ENCODE data around the gene GSX2. TPM values are rescaled to one million over a fixed set of nuclear protein-coding genes. Genes with fewer than 3 reads are reported as not detected.
"Not testable (repeated sequence)": the region's sequence is repeated elsewhere in the genome, so short reads cannot be mapped to it uniquely, and the experiment has no call there.

Gene GSX2
- total RNA-seq = not detected

- ChIA-PET POLR2A (no interaction called here), CTCF (no interaction called here)
- Mint-ChIP-seq H3K27ac (no peak within 1 kb of the TSS), H3K36me3 (no peaks in the 10 kb centered on the region), H3K4me3 (peak within 1 kb of the TSS; percentile 52), H3K27me3 (peaks cover 83% of the 10 kb centered on the region), H3K4me1 (ENCODE audit: low read depth) (peaks cover 42% of the 10 kb centered on the region), H3K9me3 (no peaks in the 10 kb centered on the region)
- intact Hi-C loops (cut with micrococcal nuclease) = loop anchor here (5.0 kb wide), 1 partner anchor 193 kb away; no protein-coding TSS in a partner anchor
- peak; percentile 16 for DNase-seq
These were observed at the start of gene GSX2 for GRCh38 chr4:54099748-54100574. TSS of gene GSX2 (plus strand) at chr4:54100163. CDS start at chr4:54100345, 182 bp downstream.

- H3K9me3 Mint-ChIP-seq = peaks cover 2% of the 10 kb centered on the region
- H3K27me3 Mint-ChIP-seq = no peaks in the 10 kb centered on the region
- H3K36me3 Mint-ChIP-seq = peaks cover 18% of the 10 kb centered on the region
- peaks cover 33% of the 10 kb centered on the region for H3K4me1 Mint-ChIP-seq (ENCODE audit: low read depth)
- ChIA-PET POLR2A (no interaction called here), CTCF (no interaction called here)
- no peak overlapping the region for H3K4me3 Mint-ChIP-seq
- DNase-seq = no peak
- H3K27ac Mint-ChIP-seq = no peak overlapping the region
- intact Hi-C loops (cut with micrococcal nuclease) = no loop called here
These were observed 49.6 kb upstream of the GSX2 start for GRCh38 chr4:54050214-54050904.

GRCh38 chr4:54053322-54053721, 46.6 kb upstream of the GSX2 start:
- ChIA-PET POLR2A (interaction anchor here (0.6 kb wide), 1 partner anchor 10 kb away, joined by 3 read pairs; no protein-coding TSS in a partner anchor), CTCF (interaction anchor here (0.9 kb wide), 1 partner anchor 181 kb away, joined by 3 read pairs; no protein-coding TSS in a partner anchor)
- H3K27me3 Mint-ChIP-seq; H3K27ac Mint-ChIP-seq; H3K4me3 Mint-ChIP-seq; H3K36me3 Mint-ChIP-seq; intact Hi-C loops (cut with micrococcal nuclease); H3K9me3 Mint-ChIP-seq: not testable (repeated sequence)
- DNase-seq = peak; percentile 12
- H3K4me1 Mint-ChIP-seq (ENCODE audit: low read depth) = peaks cover 57% of the 10 kb centered on the region

GRCh38 chr4:54054501-54054900, 45.5 kb upstream of the GSX2 start:
- ChIA-PET CTCF (no interaction called here), POLR2A (no interaction called here)
- Mint-ChIP-seq H3K4me3 (no peak overlapping the region), H3K4me1 (ENCODE audit: low read depth) (peaks cover 59% of the 10 kb centered on the region), H3K27ac (no peak overlapping the region), H3K36me3 (peaks cover 6% of the 10 kb centered on the region), H3K9me3 (no peaks in the 10 kb centered on the region), H3K27me3 (no peaks in the 10 kb centered on the region)
- DNase-seq = no peak
- intact Hi-C loops (cut with micrococcal nuclease) = no loop called here

- Mint-ChIP-seq H3K36me3 (peaks cover 8% of the 10 kb centered on the region), H3K27ac (no peak overlapping the region), H3K27me3 (no peaks in the 10 kb centered on the region), H3K9me3 (no peaks in the 10 kb centered on the region), H3K4me1 (ENCODE audit: low read depth) (peaks cover 62% of the 10 kb centered on the region), H3K4me3 (no peak overlapping the region)
- intact Hi-C loops (cut with micrococcal nuclease) = no loop called here
- CTCF ChIA-PET = interaction anchor here (0.6 kb wide), 1 partner anchor 1333 kb away, joined by 3 read pairs; no protein-coding TSS in a partner anchor
- POLR2A ChIA-PET = interaction anchor here (0.6 kb wide), 1 partner anchor 52 kb away, joined by 3 read pairs; no protein-coding TSS in a partner anchor
- no peak for DNase-seq
These were observed 44.5 kb upstream of the GSX2 start for GRCh38 chr4:54055494-54055893.

- intact Hi-C loops (cut with micrococcal nuclease) = no loop called here
- no peak for DNase-seq
- Mint-ChIP-seq H3K9me3 (no peaks in the 10 kb centered on the region), H3K27ac (no peak overlapping the region), H3K4me1 (ENCODE audit: low read depth) (peaks cover 66% of the 10 kb centered on the region), H3K27me3 (no peaks in the 10 kb centered on the region), H3K4me3 (no peak overlapping the region), H3K36me3 (peaks cover 8% of the 10 kb centered on the region)
- ChIA-PET CTCF (interaction anchor here (0.6 to 1.7 kb wide), 3 partner anchors 127 to 263 kb away, joined by 3 to 5 read pairs (median 3); no protein-coding TSS in a partner anchor), POLR2A (no interaction called here)
These were observed 43.6 kb upstream of the GSX2 start for GRCh38 chr4:54056360-54056759.

- ChIA-PET CTCF (interaction anchor here (1.2 to 1.4 kb wide), 2 partner anchors 27 to 40 kb away, joined by 3 read pairs; no protein-coding TSS in a partner anchor), POLR2A (interaction anchor here (0.6 kb wide), 1 partner anchor 25 kb away, joined by 4 read pairs; no protein-coding TSS in a partner anchor)
- Mint-ChIP-seq H3K27me3 (no peaks in the 10 kb centered on the region), H3K9me3 (no peaks in the 10 kb centered on the region), H3K4me1 (ENCODE audit: low read depth) (peaks cover 74% of the 10 kb centered on the region), H3K27ac (no peak overlapping the region), H3K4me3 (peak overlapping the region; percentile 39), H3K36me3 (peaks cover 8% of the 10 kb centered on the region)
- DNase-seq = no peak
- intact Hi-C loops (cut with micrococcal nuclease) = no loop called here
These were observed 41.8 kb upstream of the GSX2 start for GRCh38 chr4:54058171-54058570.

- CTCF ChIA-PET = interaction anchor here (1.3 kb wide), 1 partner anchor 173 kb away, joined by 4 read pairs; no protein-coding TSS in a partner anchor
- DNase-seq = no peak
- Mint-ChIP-seq H3K4me3 (peak overlapping the region; percentile 22), H3K27ac (no peak overlapping the region), H3K36me3 (peaks cover 8% of the 10 kb centered on the region), H3K9me3 (no peaks in the 10 kb centered on the region), H3K4me1 (ENCODE audit: low read depth) (peaks cover 66% of the 10 kb centered on the region), H3K27me3 (no peaks in the 10 kb centered on the region)
- POLR2A ChIA-PET = no interaction called here
- intact Hi-C loops (cut with micrococcal nuclease) = loop anchor here (5.0 to 10.0 kb wide), 4 partner anchors 625 to 1418 kb away; partner anchors contain the start of gene SCFD2
These were observed 39.8 kb upstream of the GSX2 start for GRCh38 chr4:54060116-54060515.

GRCh38 chr4:54061067-54061466, 38.9 kb upstream of the GSX2 start:
- Mint-ChIP-seq H3K4me3 (no peak overlapping the region), H3K36me3 (peaks cover 2% of the 10 kb centered on the region), H3K9me3 (no peaks in the 10 kb centered on the region), H3K4me1 (ENCODE audit: low read depth) (peaks cover 65% of the 10 kb centered on the region), H3K27me3 (no peaks in the 10 kb centered on the region), H3K27ac (no peak overlapping the region)
- DNase-seq = no peak
- CTCF ChIA-PET = no interaction called here
- POLR2A ChIA-PET = no interaction called here
- intact Hi-C loops (cut with micrococcal nuclease) = loop anchor here (5.0 to 10.0 kb wide), 4 partner anchors 626 to 1419 kb away; partner anchors contain the start of gene SCFD2

GRCh38 chr4:54061873-54062272, 38.1 kb upstream of the GSX2 start:
- Mint-ChIP-seq H3K9me3 (no peaks in the 10 kb centered on the region), H3K27me3 (no peaks in the 10 kb centered on the region), H3K4me1 (ENCODE audit: low read depth) (peaks cover 58% of the 10 kb centered on the region), H3K4me3 (peak overlapping the region; percentile 49), H3K27ac (no peak overlapping the region), H3K36me3 (peaks cover 2% of the 10 kb centered on the region)
- no peak for DNase-seq
- POLR2A ChIA-PET = no interaction called here
- CTCF ChIA-PET = no interaction called here
- intact Hi-C loops (cut with micrococcal nuclease) = loop anchor here (2.0 to 10.0 kb wide), 5 partner anchors 21 to 1420 kb away; partner anchors contain the start of gene SCFD2

- ChIA-PET CTCF (interaction anchor here (1.2 to 1.6 kb wide), 2 partner anchors 71 to 133 kb away, joined by 3 to 4 read pairs; no protein-coding TSS in a partner anchor), POLR2A (no interaction called here)
- H3K27me3 Mint-ChIP-seq = no peaks in the 10 kb centered on the region
- intact Hi-C loops (cut with micrococcal nuclease) = loop anchor here (2.0 to 10.0 kb wide), 5 partner anchors 22 to 1420 kb away; partner anchors contain the start of gene SCFD2
- DNase-seq = no peak
- no peak overlapping the region for H3K27ac Mint-ChIP-seq
- H3K36me3 Mint-ChIP-seq = peaks cover 2% of the 10 kb centered on the region
- H3K4me1 Mint-ChIP-seq (ENCODE audit: low read depth) = peaks cover 53% of the 10 kb centered on the region
- no peaks in the 10 kb centered on the region for H3K9me3 Mint-ChIP-seq
- H3K4me3 Mint-ChIP-seq = peak overlapping the region; percentile 92
These were observed 37.6 kb upstream of the GSX2 start for GRCh38 chr4:54062392-54062791.

GRCh38 chr4:54063229-54063628, 36.7 kb upstream of the GSX2 start:
- DNase-seq = peak; percentile 24

More at GRCh38 chr4:54063229-54063628, 36.7 kb upstream of the GSX2 start:
- H3K27me3 Mint-ChIP-seq = no peaks in the 10 kb centered on the region
- ChIA-PET POLR2A (interaction anchor here (0.6 to 1.9 kb wide), 3 partner anchors 10 to 143 kb away, joined by 3 to 6 read pairs (median 3); no protein-coding TSS in a partner anchor), CTCF (interaction anchor here (1.2 to 1.6 kb wide), 3 partner anchors 72 to 171 kb away, joined by 3 to 4 read pairs (median 3); no protein-coding TSS in a partner anchor)
- peak overlapping the region; percentile 95 for H3K27ac Mint-ChIP-seq
- peaks cover 45% of the 10 kb centered on the region for H3K4me1 Mint-ChIP-seq (ENCODE audit: low read depth)
- H3K9me3 Mint-ChIP-seq = no peaks in the 10 kb centered on the region
- intact Hi-C loops (cut with micrococcal nuclease) = loop anchor here (1.0 to 10.0 kb wide), 6 partner anchors 22 to 1421 kb away; partner anchors contain the start of gene SCFD2
- peaks cover 2% of the 10 kb centered on the region for H3K36me3 Mint-ChIP-seq
- H3K4me3 Mint-ChIP-seq = peak overlapping the region; percentile 92

Measured in activated CD4-positive, alpha-beta memory T cell treated with anti-CD3 and anti-CD28 coated beads for 36 hours (primary cell).